NCI-H2227 treated with DMSO at 0.1 percent for 48 hours (cell line): ENCODE results near the gene ATP23.

Source experiments
- DNase-seq: peaks from one replicate; lab custom pipeline; 2025; lab: John Stamatoyannopoulos, UW

ATP23 gene

DNA sequence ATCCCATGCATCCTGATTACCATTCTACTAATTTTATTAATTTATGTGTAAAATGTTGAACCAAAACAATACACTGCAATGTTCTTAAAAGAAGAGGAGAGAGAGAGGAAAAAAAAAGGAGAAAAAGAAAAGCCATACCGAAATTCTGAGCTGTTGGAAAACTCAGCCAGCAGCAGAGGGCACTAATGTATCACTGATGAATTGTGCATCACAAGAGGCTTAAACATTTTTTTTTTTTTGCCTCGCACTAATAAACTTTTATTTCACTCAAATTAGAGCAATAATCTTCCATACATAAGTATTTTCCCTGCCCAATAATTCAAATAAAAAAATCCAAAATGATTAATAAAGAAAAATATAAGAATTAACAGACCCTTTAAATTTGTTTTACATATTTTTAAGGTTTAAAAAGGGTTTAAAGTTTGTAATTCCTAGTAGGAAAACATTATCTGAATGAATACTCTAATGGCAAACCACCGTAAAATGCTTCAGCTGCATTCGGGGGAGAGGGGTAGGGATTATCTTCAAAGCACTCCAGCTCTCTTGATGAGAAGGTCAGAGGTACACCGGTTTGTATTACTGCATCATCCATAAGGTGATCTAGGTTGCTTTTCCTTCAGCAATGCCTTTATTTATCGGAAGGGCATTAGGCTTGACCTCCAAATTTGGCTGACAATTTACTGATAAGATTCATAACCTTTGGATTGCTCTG is 41.9 kb downstream of the ATP23 start:
- no peak for DNase-seq

DNA sequence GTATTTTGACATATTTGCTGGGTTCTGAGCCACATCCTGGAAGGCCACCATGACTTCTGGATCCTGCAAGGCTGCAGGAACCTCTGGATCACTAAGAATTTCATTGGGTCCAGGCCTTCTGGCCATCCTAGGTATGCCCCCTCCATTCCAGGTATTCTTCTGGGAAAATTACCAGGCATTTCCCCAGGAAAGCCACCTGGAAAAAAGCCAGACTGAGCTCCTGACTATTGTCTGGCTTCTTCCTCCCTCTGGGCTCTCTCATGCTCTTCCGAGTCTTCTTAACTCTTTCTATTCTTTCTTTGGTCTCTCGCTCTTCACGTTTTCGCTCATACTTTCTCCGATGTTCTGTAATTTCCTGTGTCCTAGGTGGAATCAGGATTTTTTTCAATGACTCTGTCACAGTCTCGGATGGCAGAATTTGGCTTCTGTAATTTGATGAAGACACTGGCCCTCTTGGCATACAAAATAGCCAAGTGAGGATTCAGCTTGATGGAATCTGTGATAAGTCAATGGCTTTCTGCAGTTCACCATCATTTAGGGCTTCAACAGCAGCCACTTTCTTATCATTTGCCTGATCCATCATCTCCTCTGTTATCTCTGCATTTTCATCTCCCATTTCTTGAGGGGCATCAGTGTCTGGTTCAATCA is 42.6 kb downstream of the ATP23 start:
- no peak for DNase-seq

DNA sequence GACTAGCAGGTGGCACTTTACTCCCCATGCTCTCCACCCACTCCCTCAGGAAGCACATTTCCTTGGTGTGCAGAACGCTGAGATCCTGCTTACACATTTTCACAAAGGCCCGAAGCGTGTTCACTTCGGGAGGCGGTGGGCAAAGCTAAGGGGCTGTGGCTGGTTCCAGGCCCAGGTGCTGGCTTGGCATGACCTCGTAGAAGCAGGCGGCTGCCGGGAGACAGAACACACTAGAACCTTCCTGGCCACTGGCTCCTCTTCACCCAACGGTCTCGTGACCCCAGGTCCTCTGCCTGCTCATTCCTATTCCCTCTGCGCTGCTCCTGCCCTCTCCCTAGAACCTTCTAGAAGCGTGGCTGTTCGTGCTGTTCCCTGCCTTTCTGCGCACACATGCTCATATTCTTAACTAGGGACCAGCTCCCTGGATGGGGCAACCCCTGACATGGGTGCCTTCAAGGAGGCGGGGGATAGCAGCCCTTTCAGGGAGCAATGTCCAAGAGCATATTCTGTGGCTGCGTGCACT is 43.3 kb downstream of the ATP23 start:
- no peak for DNase-seq

DNA sequence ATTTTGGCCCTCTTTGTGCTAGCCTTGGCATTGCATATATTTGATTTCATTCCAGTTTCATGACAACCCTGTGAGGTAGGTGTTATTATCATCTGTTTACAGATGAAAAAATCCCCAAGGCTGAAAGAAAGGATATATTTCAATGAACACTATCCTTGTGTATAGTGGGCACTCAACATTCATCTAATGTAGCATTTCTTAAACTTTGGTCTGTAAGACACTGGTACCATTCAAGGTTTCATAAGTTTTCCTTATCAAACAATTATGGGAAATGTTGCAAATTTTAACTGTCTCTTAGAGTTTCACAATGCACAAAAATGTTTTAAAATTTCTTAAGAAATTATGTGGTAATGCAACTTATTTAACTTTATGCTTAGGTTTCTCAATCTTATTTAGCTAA is 44.3 kb downstream of the ATP23 start:
- DNase-seq, result no peak

DNA sequence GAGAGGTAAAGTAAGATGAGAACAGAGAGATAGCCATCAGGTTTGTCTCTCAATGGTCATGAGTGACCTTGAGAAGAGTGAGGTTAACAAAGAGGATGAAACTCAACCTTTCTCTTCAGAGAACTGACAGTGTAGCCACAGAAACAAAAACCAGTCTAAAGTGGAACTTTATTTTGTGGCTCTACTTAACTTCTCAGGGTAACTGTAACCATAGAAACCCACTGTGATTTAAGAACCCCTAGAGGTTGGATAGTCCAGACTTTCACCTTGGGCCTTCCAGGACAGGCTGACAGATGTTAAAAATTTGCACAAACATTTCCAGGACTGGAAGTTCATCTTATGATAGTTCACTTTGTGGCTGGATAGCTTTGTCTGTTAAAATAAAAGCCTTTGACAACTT is 48.5 kb downstream of the ATP23 start:
- no peak for DNase-seq

DNA sequence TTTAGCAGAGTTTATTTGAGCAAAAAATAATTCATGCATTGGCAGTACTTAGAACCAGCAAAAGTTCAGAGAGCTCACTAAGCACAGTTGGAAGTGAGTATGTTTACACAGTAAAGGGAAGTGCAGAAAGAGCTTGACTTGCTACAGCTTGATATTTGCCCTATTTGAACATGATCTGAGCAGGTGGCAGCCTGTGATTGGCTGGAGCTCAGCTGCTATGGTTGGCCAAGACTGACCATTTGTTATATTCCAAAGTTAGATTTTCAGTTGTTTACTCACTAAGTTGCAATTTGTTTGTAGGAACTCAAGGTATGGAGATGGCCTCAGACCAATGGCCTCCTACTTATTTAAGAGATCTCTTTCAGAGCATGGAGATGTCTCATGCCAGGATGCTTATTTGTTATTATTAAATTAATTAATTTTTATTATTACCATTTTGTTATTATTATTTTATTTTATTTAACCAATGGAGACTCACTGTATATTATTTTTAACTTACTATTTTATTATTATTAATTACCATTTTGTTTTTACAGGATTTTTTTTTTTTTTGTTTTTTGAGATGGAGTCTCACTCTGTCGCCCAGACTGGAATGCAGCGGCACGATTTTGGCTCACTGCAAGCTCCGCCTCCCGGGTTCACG is 49.0 kb downstream of the ATP23 start:
- DNase-seq, result no peak

DNA sequence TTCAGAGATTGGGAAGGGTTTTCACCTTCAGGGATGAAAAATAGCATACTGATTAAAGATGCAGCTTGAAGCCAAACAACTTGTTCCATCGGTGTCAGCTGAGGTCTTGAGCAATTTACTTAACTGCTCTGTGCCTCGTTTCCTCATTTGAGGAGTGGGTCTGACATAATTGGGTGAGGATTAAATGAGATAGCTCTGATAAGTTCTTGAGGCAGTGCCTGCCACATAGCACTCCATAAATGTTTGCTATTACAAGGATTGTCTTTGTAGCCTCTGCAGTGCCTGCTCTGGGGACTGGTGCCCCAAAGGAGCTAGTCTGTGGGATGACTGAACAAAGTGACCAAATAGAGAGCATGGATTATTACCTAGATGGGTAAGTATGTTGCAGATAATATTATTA is 50.6 kb downstream of the ATP23 start:
- DNase-seq, result no peak

DNA sequence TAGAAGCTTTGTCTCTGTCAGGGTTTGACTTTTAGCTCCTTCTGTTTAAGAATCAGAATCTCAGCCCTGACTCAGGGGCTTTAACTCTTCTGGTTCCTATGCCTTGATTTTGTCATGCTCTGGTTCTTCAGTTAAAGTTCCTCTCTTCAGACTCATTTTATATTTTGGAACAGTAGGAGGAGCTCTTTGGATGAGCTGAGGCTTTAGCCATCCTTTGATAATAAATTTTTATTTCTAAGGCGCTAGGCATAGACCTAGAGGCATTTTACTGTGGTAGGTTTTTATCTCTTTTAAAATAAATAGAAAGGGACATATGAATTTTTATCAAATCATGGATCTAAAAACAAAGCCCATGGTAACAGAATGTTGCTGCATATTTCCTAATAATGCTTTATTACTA is 51.7 kb downstream of the ATP23 start:
- no peak for DNase-seq

DNA sequence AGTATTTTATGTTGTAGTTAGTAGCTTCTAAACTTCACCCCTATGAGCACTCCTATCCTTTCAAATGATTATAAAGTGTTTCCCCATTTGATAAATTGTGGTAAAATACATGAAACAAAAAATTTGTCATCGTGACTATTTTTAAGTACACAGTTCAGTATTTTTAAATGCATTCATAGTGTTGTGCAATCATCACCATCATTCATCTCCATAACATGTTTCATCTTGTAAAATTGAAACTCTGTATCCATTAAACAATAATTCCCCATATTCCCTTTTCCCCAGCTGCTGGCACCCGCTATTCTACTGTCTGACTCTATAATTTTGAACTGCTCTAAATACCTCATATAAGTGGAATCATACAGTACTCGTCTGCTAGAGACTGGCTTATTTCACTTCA is 52.5 kb downstream of the ATP23 start:
- DNase-seq, result no peak

DNA sequence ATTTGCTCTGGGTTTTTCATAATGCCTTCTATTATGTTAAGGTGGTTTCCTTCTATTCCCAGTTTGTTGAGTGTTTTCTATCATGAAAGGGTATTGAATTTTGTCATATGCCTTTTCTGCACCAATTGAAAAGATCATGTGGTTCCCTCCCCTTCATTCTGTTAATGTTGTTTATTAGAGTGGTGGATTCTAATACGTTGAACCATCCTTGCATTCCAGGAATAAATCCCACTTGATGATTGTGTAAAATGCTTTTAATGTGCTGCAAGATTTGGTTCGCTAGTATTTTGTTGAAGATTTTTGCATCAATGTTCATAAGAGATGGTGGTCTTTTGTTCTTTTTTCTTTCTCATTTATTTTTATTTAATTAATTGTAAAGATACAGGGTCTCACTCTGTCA is 55.2 kb downstream of the ATP23 start:
- no peak for DNase-seq

DNA sequence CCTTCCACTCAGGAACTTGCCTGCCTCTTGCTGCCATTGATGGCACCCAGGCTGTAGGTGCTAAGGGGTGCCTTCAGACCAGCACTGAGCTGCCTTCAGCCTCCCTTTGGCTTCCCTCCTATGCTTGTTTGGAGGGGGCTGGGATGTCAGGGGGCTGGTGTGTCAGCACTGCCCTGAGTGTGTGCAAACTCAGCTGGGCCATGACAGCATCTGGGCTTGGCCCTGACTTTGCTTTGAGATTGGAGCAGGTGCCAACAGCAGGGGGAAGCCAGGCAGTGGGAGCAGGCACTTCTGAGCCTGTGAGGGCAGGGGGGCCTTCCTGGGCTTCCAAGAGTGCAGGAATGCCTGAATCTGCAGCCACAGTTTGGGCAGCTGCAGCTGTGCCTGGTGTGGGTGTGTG is 56.9 kb downstream of the ATP23 start:
- no peak for DNase-seq

DNA sequence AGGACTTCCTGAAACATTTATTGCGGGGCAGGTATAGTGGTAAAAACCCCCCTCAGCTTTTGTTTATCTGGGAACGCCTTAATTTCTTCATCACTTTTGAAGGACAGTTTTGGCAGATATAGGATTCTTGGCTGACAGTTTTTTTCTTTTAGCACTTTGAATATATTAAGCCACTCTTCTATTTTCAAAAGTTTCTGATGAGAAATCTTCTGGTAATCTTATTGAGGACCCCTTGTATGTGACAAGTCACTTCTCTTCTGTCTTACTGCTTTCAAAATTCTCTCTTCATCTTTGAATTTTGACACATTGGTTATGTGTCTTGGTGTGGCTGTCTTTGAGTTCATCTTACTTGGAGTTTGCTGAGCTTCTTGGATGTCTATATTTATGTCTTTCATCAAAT is 59.1 kb downstream of the ATP23 start:
- no peak for DNase-seq

DNA sequence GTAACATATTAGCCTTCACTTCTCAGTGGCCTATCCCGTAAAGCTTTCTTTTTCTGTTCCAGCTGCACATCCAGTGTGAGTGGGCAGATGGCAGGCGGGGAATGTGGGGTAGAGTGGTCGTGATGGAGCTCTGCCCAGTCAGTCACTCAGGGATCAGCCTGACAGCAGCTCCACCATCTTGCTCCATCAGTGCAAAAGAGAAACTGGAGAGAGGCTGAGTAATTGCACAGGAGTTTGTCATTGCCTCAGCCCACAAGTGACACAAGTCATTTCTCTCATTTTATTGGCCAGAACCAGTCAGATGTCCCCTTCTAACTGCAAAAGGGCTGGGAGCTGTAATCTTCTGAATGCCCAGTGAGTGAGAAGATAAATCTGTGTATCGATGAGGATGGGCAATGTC is 66.5 kb downstream of the ATP23 start:
- no peak for DNase-seq

DNA sequence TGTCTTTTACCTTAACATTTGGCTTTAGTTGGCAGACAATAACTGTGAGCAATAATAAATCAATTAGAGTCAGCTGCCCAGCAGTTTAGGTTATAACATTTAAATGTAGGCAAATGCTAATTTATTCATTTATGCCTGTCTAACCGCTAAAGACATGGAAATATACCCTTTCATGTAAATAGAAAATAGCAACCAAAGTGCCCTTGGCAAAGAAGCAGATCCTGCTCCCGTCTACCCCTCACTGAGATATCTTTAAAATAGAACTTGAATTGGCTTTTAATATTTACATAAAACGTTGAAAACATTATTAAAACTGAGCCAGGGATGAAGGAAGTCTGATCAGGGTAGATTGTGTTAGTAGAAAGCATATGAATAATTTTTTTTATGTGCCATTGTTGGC is 67.3 kb downstream of the ATP23 start:
- DNase-seq, result no peak
